K562 (cell line): Measurements from ENCODE around the gene HOXB3. TPM values are rescaled to one million over a fixed set of nuclear protein-coding genes. Genes with fewer than 3 reads are reported as not detected.
A peak's percentile ranks its signal among the peaks of the same experiment; 100 is the strongest.

Experiments
- ELF1 ChIP-seq: fragments of 200-800 bp; sonication (Bioruptor generic); IDR thresholded peaks from 2 replicates; pipeline ENCODE4 v1.6.1; 2016; ENCODE audit warnings: missing genetic modification characterization, missing compliant biosample characterization
- EP400 ChIP-seq: fragments of 450-650 bp; IDR thresholded peaks from 2 replicates; pipeline ENCODE4 v1.6.1; 2017; ENCODE audit warnings: antibody characterized with exemption, mild to moderate bottlenecking, moderate library complexity
- FOXJ3 ChIP-seq: sonication (generic); formaldehyde crosslinking; IDR thresholded peaks from 2 replicates; pipeline ENCODE4 v1.4.0; 2020; ENCODE audit warnings: mild to moderate bottlenecking, missing genetic modification reagents
- FOXM1 ChIP-seq, 2 experiments: fragments of 450-650 bp in 1 of 2; sonication (generic) in 1 of 2; formaldehyde crosslinking in 1 of 2; IDR thresholded peaks; 2 replicates each; pipeline versions ENCODE4 v1.6.1 to v1.9.0; 2017 to 2022; ENCODE audit warnings: low read depth in 2 of 2, mild to moderate bottlenecking in 2 of 2, missing genetic modification reagents in 1 of 2, moderate library complexity in 1 of 2
- HDAC1 ChIP-seq, 2 experiments: fragments of 450-650 bp; IDR thresholded peaks; 2 replicates each; pipeline ENCODE4 v1.6.1; 2016 to 2017; ENCODE audit warnings: inconsistent platforms in 1 of 2, mild to moderate bottlenecking in 1 of 2, moderate library complexity in 1 of 2
- MBD2 ChIP-seq: sonication (generic); IDR thresholded peaks from 2 replicates; pipeline ENCODE4 v1.6.1; 2016; ENCODE audit warnings: low read depth, borderline replicate concordance
- NCOR1 ChIP-seq: fragments of 450-650 bp; IDR thresholded peaks from 2 replicates; pipeline ENCODE4 v1.6.1; 2016; ENCODE audit warnings: mild to moderate bottlenecking, moderate library complexity
- NFIX ChIP-seq: fragments of 250-450 bp; sonication (Bioruptor Pico); IDR thresholded peaks from 2 replicates; pipeline ENCODE4 v1.4.0; 2020; ENCODE audit warnings: low read depth, mild to moderate bottlenecking, moderate library complexity
- PRDM10 ChIP-seq: fragments of 450-650 bp; IDR thresholded peaks from 2 replicates; pipeline ENCODE4 v1.6.1; 2018; ENCODE audit not compliant: partially characterized antibody
- SIRT6 ChIP-seq: IDR thresholded peaks from one replicate; pipeline ENCODE4 v1.6.1; 2012; ENCODE audit warnings: low read depth, mild to moderate bottlenecking, control low read depth, inconsistent platforms, low read length, moderate library complexity
- SMARCE1 ChIP-seq: fragments of 450-650 bp; IDR thresholded peaks from 2 replicates; pipeline ENCODE4 v1.7.1; 2016; ENCODE audit warnings: mild to moderate bottlenecking
- SP1 ChIP-seq: sonication (generic); formaldehyde crosslinking; IDR thresholded peaks from 2 replicates; pipeline ENCODE4 v1.8.1; 2022; ENCODE audit warnings: mild to moderate bottlenecking, missing genetic modification reagents
- TAL1 ChIP-seq: fragments of 450-650 bp; IDR thresholded peaks from 2 replicates; pipeline ENCODE4 v1.6.1; 2016; ENCODE audit warnings: mild to moderate bottlenecking
- TFAP4 ChIP-seq: sonication (generic); formaldehyde crosslinking; IDR thresholded peaks from 2 replicates; pipeline ENCODE4 v1.8.0; 2022; ENCODE audit warnings: missing genetic modification reagents, mild to moderate bottlenecking, moderate library complexity, borderline replicate concordance
- YBX1 ChIP-seq: fragments of 450-650 bp; IDR thresholded peaks from 2 replicates; pipeline ENCODE4 v1.7.1; 2016; ENCODE audit warnings: mild to moderate bottlenecking
- YY1 ChIP-seq, 3 experiments: IDR thresholded peaks; 2 replicates each; pipeline ENCODE4 v1.6.1; 2011; ENCODE audit warnings: low read length in 2 of 3, mild to moderate bottlenecking in 2 of 3, moderate library complexity in 2 of 3, borderline replicate concordance in 1 of 3, control low read depth in 1 of 3, low read depth in 1 of 3; ENCODE audit not compliant: insufficient read depth in 3 of 3, insufficient replicate concordance in 2 of 3, control insufficient read depth in 1 of 3, insufficient read length in 1 of 3; ENCODE audit errors: extremely low read depth in 1 of 3
- ZNF436 ChIP-seq: fragments of 250-450, 450-650 bp; sonication (Bioruptor Pico); formaldehyde crosslinking; IDR thresholded peaks from 2 replicates; pipeline ENCODE4 v1.7.0; 2020; ENCODE audit warnings: mild to moderate bottlenecking
- ZNF518B ChIP-seq: fragments of 250-450 bp; sonication (Bioruptor Pico); IDR thresholded peaks from 2 replicates; pipeline ENCODE4 v1.5.0; 2021; ENCODE audit warnings: mild to moderate bottlenecking, moderate library complexity
- ZNF76 ChIP-seq: fragments of 250-450 bp; sonication (Bioruptor Pico); IDR thresholded peaks from 2 replicates; pipeline ENCODE4 v1.4.0; 2020; ENCODE audit warnings: mild to moderate bottlenecking, moderate library complexity, borderline replicate concordance
- ZNF766 ChIP-seq: fragments of 200-800 bp; sonication (Bioruptor generic); conservative IDR thresholded peaks from 2 replicates; pipeline ENCODE4 v1.6.1; 2016; ENCODE audit warnings: missing genetic modification characterization, missing compliant biosample characterization
- polyA plus RNA-seq, 8 experiments: library from polyadenylated mRNA; depleted of rRNA in 4 of 8; stranded (reverse) in 5 of 8; unstranded in 3 of 8; fragments of >200 nt; fragmentation: Nextera tagmentation in 2 of 8; fragmentation: Illumina TruSeq in 1 of 8; extraction: Ambion mirVana in 2 of 8; extraction: Trizol in 1 of 8; gene quantifications; 2 replicates each; pipeline versions ENCODE4 v1.2.1 to v1.2.3, GENCODE V29; 2011 to 2014; ENCODE audit warnings: inconsistent platforms in 1 of 8, missing spikeins in 1 of 8
- total RNA-seq, 7 experiments: library from RNA; depleted of rRNA in 6 of 7; stranded (reverse); fragments of >200 nt in 6 of 7; fragmentation: Illumina TruSeq in 2 of 7; extraction: Trizol in 2 of 7; gene quantifications; 2 replicates each; pipeline versions ENCODE4 v1.2.1 to v1.2.3, GENCODE V29; 2011 to 2021; ENCODE audit warnings: low replicate concordance in 1 of 7

Gene HOXB3
- total and polyA plus RNA-seq, 9 of the 15 experiments (the other 6 are each of a cell fraction or from before 2014, with no cell fraction given), result 2.4 to 41.3 (median 20.2) TPM

GRCh38 chr17:48541577-48542113 is 48.4 kb downstream of the HOXB3 start (continued):
- no peak for TF ChIP-seq ZNF518B (CRISPR knock-in tag)
- peak; percentile 27; the same call in 1 of the 2 replicates for TF ChIP-seq MBD2
- no peak for TF ChIP-seq PRDM10
- TF ChIP-seq SIRT6, result no peak
- no peak for TF ChIP-seq NCOR1
- no peak for TF ChIP-seq HDAC1 (IDR thresholded peaks at IDR 0.05)
- 0 out of 2 replicates have a peak, but pooled peaks have one; percentile 32 for TF ChIP-seq ELF1
- TF ChIP-seq FOXM1 (IDR thresholded peaks at IDR 0.05; ENCODE audit: low read depth), result no peak
- TF ChIP-seq FOXM1 (CRISPR knock-in tag; IDR thresholded peaks at IDR 0.05; ENCODE audit: low read depth), result no peak
- no peak for TF ChIP-seq TAL1
- peak; percentile 64 to 96 (median 93) for TF ChIP-seq YY1 (IDR thresholded peaks at IDR 0.05; ENCODE audit: borderline replicate concordance in 1 of 3, control insufficient read depth in 1 of 3, extremely low read depth in 1 of 3, insufficient read depth in 3 of 3, insufficient read length in 1 of 3, insufficient replicate concordance in 2 of 3, low read depth in 1 of 3, low read length in 2 of 3)
- TF ChIP-seq ZNF766 (CRISPR knock-in tag), result peak; percentile 77; the same call in 1 of the 2 replicates
- TF ChIP-seq YBX1, result no peak
- no peak for TF ChIP-seq ZNF76 (CRISPR knock-in tag)
- peak; percentile 37; the same call in 1 of the 2 replicates for TF ChIP-seq EP400
- peak; percentile 54; the same call in 1 of the 2 replicates for TF ChIP-seq TFAP4
- TF ChIP-seq SMARCE1, result no peak
- no peak for TF ChIP-seq NFIX (CRISPR knock-in tag)
- no peak for TF ChIP-seq FOXJ3 (CRISPR knock-in tag)
- TF ChIP-seq SP1, result no peak; the same call in 1 of the 2 replicates
- TF ChIP-seq ZNF436 (CRISPR knock-in tag), result no peak
